ENCODE results near the gene SDF2. TPM values are rescaled to one million over a fixed set of nuclear protein-coding genes. Genes with fewer than 3 reads are reported as not detected.
"Not testable (repeated sequence)": the region's sequence is repeated elsewhere in the genome, so short reads cannot be mapped to it uniquely, and the experiment has no call there.

SDF2 gene
- total and polyA plus RNA-seq, 2 experiments from 2014 or later: 26.1 to 85.7 TPM

DNA sequence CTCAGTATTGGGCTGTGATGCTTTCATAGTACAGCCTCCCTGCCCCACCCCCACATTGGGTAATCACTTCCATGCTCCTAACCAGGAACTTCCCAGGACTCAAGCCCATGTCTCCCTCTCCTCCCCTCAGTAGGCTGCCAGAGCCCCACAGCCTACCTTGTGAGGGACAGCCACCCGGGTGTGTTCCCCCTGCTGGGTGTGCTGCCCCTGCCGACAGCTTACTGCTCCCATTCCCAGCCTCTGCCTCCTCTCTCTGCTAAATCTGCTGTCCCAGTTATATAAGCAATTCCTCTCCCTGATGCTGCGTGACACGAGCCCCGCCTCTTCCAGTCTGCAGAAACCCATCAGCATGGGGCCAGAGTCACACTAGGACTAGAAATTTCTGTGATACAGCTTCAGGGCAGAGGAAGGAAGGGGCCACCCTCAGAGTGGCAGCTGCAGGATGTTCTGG lies 47.8 kb downstream of the SDF2 start, which contains the start of gene RSKR:
Gene RSKR (minus strand): TSS at position 255 of the 451 bp plus-strand sequence. CDS start 24 bp downstream, at position 231.
- Histone ChIP-seq H3K4me3 (no peak within 1 kb of the TSS), H3K27ac (no peak within 1 kb of the TSS), H3K9me3 (ENCODE audit: low read depth) (no peaks in the 10 kb centered on the region), H3K27me3 (no peaks in the 10 kb centered on the region), H3K36me3 (peaks cover 44% of the 10 kb centered on the region), H3K4me1 (ENCODE audit: low read depth) (no peaks in the 10 kb centered on the region)
- no peak for DNase-seq (ENCODE audit: low read depth in 1 of 2, low spot score in 1 of 2)
- TF ChIP-seq, protein P1, sequence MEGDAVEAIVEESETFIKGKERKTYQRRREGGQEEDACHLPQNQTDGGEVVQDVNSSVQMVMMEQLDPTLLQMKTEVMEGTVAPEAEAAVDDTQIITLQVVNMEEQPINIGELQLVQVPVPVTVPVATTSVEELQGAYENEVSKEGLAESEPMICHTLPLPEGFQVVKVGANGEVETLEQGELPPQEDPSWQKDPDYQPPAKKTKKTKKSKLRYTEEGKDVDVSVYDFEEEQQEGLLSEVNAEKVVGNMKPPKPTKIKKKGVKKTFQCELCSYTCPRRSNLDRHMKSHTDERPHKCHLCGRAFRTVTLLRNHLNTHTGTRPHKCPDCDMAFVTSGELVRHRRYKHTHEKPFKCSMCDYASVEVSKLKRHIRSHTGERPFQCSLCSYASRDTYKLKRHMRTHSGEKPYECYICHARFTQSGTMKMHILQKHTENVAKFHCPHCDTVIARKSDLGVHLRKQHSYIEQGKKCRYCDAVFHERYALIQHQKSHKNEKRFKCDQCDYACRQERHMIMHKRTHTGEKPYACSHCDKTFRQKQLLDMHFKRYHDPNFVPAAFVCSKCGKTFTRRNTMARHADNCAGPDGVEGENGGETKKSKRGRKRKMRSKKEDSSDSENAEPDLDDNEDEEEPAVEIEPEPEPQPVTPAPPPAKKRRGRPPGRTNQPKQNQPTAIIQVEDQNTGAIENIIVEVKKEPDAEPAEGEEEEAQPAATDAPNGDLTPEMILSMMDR (IDR thresholded peaks at IDR 0.05; ENCODE audit: low read depth, low read length): no peak

DNA sequence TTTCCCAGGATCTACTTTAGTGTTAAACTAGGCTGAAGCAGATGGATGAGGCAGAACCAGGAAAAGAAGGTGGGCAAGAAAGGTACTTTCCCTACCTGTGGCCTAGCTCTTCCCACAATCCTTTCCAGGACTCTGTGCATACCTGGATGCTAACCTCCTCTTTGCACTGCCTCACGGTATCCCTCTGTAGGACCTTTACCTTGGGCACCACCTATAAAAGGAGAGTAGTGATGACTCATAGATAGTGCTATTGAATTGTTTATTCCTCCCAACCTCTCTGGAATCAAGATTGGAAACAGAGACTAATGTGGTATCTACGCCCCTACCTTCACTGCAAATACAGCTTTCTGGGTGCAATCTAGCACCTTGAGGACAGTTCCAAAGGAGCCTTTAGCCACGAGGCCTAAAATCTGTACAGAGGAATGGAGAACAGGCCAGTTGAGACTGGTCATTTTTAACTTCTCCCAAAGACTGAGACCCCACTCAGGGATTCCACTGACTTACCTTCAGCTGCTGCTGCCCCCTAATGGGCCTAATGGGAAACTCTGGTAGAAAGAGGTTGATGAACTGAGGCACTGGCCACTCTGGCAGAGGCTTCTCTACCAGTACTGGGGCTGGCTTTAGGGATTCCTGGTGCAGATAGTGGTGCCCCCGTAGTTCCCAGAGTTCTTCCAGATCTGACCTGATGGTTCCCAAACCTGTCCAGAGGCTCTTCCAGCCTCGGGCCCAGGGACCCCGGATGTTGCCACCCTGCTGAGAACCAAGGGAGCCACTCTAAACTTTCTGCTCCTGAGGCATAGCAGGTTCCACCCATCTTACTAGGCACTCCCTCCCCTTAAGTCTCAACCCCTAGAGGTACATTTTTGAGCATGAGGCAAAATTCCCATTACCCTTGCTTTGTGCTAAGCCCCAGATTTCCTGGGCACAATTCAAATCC lies 48.5 kb downstream of the SDF2 start:
- Histone ChIP-seq H3K27ac (no peak overlapping the region), H3K9me3 (ENCODE audit: low read depth) (no peaks in the 10 kb centered on the region), H3K27me3 (no peaks in the 10 kb centered on the region), H3K4me1 (ENCODE audit: low read depth) (no peaks in the 10 kb centered on the region), H3K36me3 (peaks cover 36% of the 10 kb centered on the region), H3K4me3 (no peak overlapping the region)
- peak; percentile 58 for DNase-seq (ENCODE audit: low read depth in 1 of 2, low spot score in 1 of 2)
- TF ChIP-seq, protein P1 (IDR thresholded peaks at IDR 0.05; ENCODE audit: low read depth, low read length): peak; percentile 77

DNA sequence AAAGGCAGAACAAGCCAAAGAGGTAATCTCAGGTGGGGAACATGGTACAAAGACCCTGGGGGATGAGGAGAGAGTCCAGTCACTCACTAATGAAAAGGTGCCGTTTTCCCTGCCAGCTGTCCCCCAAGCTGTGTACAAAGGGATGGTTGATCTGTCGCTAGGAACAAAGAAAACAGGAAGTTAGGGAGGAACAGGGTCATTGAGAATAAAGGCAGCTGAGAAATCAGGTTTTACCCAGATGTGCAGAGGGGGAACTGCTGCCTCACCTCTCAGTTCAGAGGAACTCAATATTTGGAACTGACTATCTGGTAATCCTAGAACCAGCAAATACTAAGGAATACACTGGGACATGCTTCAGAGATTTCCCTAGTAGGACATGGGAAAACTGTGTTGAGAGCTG lies 49.2 kb downstream of the SDF2 start:
- no peak for DNase-seq (ENCODE audit: low read depth in 1 of 2, low spot score in 1 of 2)
- Histone ChIP-seq H3K27me3 (no peaks in the 10 kb centered on the region), H3K27ac (no peak overlapping the region), H3K36me3 (peaks cover 32% of the 10 kb centered on the region), H3K4me3 (no peak overlapping the region), H3K9me3 (ENCODE audit: low read depth) (no peaks in the 10 kb centered on the region), H3K4me1 (ENCODE audit: low read depth) (no peaks in the 10 kb centered on the region)
- TF ChIP-seq, protein P1 (IDR thresholded peaks at IDR 0.05; ENCODE audit: low read depth, low read length): no peak

DNA sequence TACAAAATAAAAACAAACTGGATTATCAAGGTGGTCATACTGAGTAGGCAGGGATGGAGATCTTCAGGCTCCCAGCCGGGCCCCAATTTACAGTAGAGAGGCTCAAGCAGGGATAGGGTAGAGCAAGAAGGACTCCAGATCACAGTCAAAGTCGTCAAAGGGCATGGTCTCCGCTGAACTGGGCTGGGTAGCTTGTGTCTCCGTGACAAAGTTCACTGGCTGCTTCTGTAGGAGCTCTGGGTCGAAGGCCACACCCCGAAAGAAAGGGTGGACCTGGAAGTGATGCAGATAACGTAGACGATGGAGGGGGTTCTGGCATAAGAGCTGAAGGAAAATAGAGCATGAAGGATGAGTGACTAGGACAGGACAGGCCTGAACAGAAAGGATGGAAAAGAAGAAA lies 51.3 kb downstream of the SDF2 start:
- H3K9me3 ChIP-seq (ENCODE audit: low read depth): no peaks in the 10 kb centered on the region
- H3K27ac ChIP-seq: no peak overlapping the region
- no peaks in the 10 kb centered on the region for H3K4me1 ChIP-seq (ENCODE audit: low read depth)
- no peak for DNase-seq (ENCODE audit: low read depth in 1 of 2, low spot score in 1 of 2)
- no peak overlapping the region for H3K4me3 ChIP-seq
- TF ChIP-seq, protein P1 (IDR thresholded peaks at IDR 0.05; ENCODE audit: low read depth, low read length): no peak
- H3K27me3 ChIP-seq: no peaks in the 10 kb centered on the region
- peaks cover 10% of the 10 kb centered on the region for H3K36me3 ChIP-seq

DNA sequence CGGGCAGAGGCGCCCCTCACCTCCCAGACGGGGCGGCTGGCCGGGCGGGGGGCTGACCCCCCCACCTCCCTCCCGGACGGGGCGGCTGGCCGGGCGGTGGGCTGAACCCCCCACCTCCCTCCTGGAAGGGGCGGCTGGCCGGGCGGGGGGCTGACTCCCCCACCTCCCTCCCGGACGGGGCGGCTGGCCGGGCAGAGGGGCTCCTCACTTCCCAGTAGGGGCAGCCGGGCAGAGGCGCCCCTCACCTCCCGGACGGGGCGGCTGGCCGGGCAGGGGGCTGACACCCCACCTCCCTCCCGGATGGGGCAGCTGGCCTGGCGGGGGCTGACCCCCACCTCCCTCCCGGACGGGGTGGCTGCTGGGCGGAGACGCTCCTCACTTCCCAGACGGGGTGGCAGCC lies 57.7 kb downstream of the SDF2 start:
- not testable (repeated sequence) for H3K4me3 ChIP-seq; H3K36me3 ChIP-seq; DNase-seq (ENCODE audit: low read depth in 1 of 2, low spot score in 1 of 2); H3K27me3 ChIP-seq; H3K9me3 ChIP-seq (ENCODE audit: low read depth); H3K4me1 ChIP-seq (ENCODE audit: low read depth); H3K27ac ChIP-seq
